GM12872 (cell line): ENCODE measurements around the gene MFSD6.

Experiments used
- TF ChIP-seq, protein P1 (sequence below): IDR thresholded peaks from 3 replicates; pipeline ENCODE4 v1.5.1; 2011; ENCODE audit warnings: low read depth, mild to moderate bottlenecking, low read length, moderate library complexity; ENCODE audit not compliant: insufficient read depth

Gene MFSD6

GRCh38 chr2:190407246-190407661, 901 bp upstream of the MFSD6 start:
- TF ChIP-seq, protein P1, sequence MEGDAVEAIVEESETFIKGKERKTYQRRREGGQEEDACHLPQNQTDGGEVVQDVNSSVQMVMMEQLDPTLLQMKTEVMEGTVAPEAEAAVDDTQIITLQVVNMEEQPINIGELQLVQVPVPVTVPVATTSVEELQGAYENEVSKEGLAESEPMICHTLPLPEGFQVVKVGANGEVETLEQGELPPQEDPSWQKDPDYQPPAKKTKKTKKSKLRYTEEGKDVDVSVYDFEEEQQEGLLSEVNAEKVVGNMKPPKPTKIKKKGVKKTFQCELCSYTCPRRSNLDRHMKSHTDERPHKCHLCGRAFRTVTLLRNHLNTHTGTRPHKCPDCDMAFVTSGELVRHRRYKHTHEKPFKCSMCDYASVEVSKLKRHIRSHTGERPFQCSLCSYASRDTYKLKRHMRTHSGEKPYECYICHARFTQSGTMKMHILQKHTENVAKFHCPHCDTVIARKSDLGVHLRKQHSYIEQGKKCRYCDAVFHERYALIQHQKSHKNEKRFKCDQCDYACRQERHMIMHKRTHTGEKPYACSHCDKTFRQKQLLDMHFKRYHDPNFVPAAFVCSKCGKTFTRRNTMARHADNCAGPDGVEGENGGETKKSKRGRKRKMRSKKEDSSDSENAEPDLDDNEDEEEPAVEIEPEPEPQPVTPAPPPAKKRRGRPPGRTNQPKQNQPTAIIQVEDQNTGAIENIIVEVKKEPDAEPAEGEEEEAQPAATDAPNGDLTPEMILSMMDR, result no peak

DNA sequence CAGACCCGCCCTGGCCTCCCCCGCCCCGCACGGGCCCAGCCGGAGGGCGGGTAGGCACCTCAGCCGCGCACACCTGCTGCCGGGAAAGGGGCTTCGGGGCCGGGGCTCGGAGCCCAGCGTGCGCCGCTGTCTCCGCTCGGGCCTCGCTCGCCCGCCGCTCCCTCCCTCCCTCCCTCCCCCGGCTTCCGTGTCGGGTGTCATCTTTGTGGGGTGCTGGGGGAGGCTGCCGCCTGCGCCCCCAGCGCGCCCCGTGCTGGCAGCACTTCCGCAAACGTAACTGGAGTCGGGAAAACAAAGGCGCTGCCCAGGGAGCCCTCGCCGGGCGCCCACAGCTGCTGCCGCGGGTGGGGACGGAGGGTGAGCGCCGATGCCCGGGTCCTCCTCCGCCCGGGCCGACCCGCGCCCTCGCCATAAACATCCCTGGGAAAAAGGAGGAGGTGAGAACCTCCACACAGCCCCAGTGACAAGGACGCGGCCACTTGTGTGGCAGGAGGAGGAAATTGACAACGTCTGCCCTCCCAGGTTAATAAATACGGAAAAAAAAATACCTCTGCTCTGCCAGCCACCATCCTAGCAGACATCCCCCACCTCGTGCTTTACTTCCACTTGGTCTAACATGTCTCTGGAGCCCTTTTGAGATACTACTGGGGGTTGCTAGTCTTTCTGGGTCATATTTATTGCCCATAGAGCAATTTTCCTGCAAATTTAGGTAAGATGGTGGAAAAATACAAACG, 550 bp downstream of the MFSD6 start:
- TF ChIP-seq, protein P1, result no peak

GRCh38 chr2:190409616-190410015, 1.5 kb downstream of the MFSD6 start:
- TF ChIP-seq, protein P1, result no peak

- TF ChIP-seq, protein P1, result no peak
Observed at GRCh38 chr2:190410166-190410565, 2.0 kb downstream of the MFSD6 start.

- TF ChIP-seq, protein P1, result no peak
Observed at GRCh38 chr2:190412966-190413365, 4.8 kb downstream of the MFSD6 start.

DNA sequence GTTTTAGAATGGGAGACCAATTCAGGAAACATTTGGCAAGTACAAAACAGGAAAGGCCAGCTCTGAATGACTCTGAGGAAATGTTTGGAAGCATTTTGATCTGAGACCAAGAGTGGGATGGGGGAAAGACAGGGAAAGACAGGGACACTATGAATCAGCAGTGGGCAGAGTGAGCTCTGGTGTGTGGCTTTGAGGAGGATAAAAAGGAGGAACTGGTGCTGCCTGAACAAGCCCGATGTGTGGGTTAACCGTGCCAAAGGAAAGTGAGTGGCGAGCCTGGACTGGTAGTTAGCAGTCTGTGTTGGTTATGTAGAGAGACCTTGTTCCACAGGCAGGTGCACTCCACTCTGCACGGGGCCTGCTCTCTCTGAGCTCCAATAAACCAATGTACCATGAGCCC, 5.3 kb downstream of the MFSD6 start:
- TF ChIP-seq, protein P1, result no peak

DNA sequence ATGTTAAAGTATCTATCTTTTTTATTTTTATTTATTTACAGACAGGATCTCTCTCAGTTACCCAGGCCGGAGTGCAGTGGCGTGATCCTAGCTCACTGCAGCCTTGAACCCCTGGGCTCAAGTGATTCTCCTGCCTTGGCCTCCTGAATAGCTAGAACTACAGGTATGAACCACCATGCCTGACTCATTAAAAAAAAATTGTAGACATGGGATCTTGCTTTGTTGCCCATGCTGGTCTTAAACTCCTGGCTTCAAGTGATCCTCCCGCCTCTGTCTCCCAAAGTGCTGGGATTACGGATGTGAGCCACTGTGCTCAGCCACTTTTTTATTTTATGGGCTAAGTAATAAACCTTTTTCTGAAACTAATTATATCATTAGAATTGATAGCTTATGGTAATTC, 7.1 kb downstream of the MFSD6 start:
- TF ChIP-seq, protein P1, result no peak
